ENCODE data around the gene NDUFS8. TPM values are rescaled to one million over a fixed set of nuclear protein-coding genes. Genes with fewer than 3 reads are reported as not detected.

The NDUFS8 gene
- total and polyA plus RNA-seq, 12 donors: 330 to 774 (median 430) TPM

DNA sequence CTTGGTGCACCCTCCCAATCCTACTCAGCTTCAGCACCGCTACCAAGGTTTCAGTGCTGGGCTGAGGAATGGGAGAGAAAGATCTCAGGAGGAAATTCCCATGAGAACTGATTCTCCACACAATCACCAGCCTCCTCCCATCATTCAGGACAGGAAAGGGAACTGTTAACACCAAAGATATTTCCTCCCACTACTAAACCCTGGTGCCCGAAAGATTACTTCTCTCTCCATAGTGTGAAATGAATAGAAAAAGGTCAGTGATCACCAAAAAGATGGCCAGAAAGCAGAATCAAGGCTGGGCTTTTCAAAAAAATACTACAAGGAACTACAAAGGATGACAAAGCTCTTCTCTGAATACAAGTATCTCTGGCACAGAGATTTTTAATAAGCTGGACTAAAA lies 34.4 kb downstream of the NDUFS8 start:
- 65 to 81% methylated on average over 2 of the region's 2 CpGs for WGBS, 2 donors
- peaks cover 0 to 99% (median 56%) of the 10 kb centered on the region in 9 donors for H3K36me3 ChIP-seq

DNA sequence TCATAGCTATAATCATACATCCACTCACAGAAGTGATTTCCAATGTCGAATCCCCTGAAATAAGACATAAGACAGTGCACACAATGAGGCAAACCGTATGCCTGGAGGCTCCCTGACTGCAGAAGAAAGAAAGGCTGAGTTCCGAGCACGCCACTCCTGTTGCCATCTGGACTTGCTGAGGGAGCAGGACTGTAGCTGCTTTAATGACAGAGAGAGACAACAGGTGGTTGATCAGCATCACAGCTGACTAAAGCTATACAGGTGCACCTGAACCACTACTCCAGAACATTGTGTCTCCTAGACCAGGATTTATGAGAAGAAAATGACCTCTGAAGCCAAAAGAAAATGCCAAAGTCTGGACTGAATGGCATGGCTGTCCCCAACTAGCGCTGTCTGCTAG lies 35.4 kb downstream of the NDUFS8 start:
- Histone ChIP-seq H3K36me3 (peaks cover 0 to 99% (median 62%) of the 10 kb centered on the region in 9 donors), H3K27ac (no peak overlapping the region), H3K9me3 (no peaks in the 10 kb centered on the region), H3K4me3 (no peak overlapping the region), H3K27me3 (no peaks in the 10 kb centered on the region), H3K4me1 (peaks cover 0 to 12% (median 4%) of the 10 kb centered on the region in 9 donors)
- TF ChIP-seq, protein P1, sequence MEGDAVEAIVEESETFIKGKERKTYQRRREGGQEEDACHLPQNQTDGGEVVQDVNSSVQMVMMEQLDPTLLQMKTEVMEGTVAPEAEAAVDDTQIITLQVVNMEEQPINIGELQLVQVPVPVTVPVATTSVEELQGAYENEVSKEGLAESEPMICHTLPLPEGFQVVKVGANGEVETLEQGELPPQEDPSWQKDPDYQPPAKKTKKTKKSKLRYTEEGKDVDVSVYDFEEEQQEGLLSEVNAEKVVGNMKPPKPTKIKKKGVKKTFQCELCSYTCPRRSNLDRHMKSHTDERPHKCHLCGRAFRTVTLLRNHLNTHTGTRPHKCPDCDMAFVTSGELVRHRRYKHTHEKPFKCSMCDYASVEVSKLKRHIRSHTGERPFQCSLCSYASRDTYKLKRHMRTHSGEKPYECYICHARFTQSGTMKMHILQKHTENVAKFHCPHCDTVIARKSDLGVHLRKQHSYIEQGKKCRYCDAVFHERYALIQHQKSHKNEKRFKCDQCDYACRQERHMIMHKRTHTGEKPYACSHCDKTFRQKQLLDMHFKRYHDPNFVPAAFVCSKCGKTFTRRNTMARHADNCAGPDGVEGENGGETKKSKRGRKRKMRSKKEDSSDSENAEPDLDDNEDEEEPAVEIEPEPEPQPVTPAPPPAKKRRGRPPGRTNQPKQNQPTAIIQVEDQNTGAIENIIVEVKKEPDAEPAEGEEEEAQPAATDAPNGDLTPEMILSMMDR (IDR thresholded peaks at IDR 0.05): no peak
- DNase-seq (no peak), ATAC-seq (no peak)
- WGBS, 2 donors: 91 to 96% methylated on average over 5 of the region's 5 CpGs
- intact Hi-C loops (cut with DNase I): loop anchor here in 1 of 10 donors (10.0 kb wide), 1 partner anchor 139 kb away; no protein-coding TSS in a partner anchor

More for the DNA sequence above, 34.4 kb downstream of the NDUFS8 start:
- Histone ChIP-seq H3K4me3 (no peak overlapping the region), H3K4me1 (peaks cover 0 to 12% (median 4%) of the 10 kb centered on the region in 9 donors), H3K27me3 (no peaks in the 10 kb centered on the region), H3K27ac (peak overlapping the region in 1 of 10 donors; percentile 30), H3K9me3 (no peaks in the 10 kb centered on the region)
- TF ChIP-seq, protein P1 (IDR thresholded peaks at IDR 0.05): no peak
- intact Hi-C loops (cut with DNase I): loop anchor here in 1 of 10 donors (10.0 kb wide), 1 partner anchor 140 kb away; no protein-coding TSS in a partner anchor
- no peak for DNase-seq
- peak in 1 of 8 donors; percentile 33 for ATAC-seq

DNA sequence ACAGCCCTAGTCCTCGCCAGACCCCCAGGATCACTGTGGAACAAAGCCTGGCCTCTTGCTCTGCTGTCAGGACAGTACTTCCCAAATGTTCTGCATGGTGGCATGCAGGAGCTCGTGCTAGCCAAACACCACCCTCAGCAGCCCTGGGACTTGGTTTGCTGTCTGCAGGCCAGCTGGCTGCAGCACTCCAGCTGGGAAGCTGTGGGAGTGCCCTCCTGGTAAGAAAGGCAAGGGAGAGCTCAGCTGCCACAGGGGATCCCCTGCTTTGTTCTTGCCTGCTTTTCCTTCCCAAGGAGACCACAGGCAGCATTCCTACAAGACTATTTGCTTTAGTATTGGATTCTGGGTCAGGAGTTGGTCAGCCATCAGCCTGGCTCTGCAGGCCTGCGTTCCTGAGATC lies 36.3 kb downstream of the NDUFS8 start:
- DNase-seq (no peak), ATAC-seq (peak in 7 of 8 donors; percentile 35 to 90 (median 55))
- WGBS, 2 donors: 79 to 84% methylated on average over 3 of the region's 3 CpGs
- Histone ChIP-seq H3K4me1 (peaks cover 0 to 15% (median 4%) of the 10 kb centered on the region in 9 donors), H3K4me3 (no peak overlapping the region), H3K27ac (no peak overlapping the region), H3K9me3 (no peaks in the 10 kb centered on the region), H3K36me3 (peaks cover 0 to 99% (median 64%) of the 10 kb centered on the region in 9 donors), H3K27me3 (no peaks in the 10 kb centered on the region)
- intact Hi-C loops (cut with DNase I): loop anchor here in 1 of 10 donors (10.0 kb wide), 1 partner anchor 138 kb away; no protein-coding TSS in a partner anchor
- TF ChIP-seq, protein P1 (IDR thresholded peaks at IDR 0.05): no peak

DNA sequence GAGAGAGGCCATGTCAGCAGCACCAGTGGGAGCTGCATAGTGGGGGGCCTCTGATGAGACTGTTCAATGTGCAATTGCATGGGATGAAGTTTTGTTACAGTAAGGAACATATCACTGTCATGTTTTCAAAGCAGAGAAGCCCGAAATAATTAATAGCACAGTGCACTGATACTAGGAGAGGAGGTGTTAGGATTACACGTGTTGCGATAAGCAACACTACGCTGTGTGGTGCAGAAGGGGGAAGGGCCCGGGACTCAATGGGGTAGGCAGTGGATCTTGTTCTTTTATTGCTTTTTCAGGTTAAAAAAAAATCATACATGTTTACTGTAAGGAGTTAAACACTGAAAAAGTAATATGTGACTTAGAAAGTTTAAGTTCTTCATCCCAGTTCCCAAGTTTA lies 37.5 kb downstream of the NDUFS8 start:
- TF ChIP-seq, protein P1 (IDR thresholded peaks at IDR 0.05): no peak
- Histone ChIP-seq H3K27ac (no peak overlapping the region), H3K36me3 (peaks cover 0 to 99% (median 65%) of the 10 kb centered on the region in 9 donors), H3K4me3 (no peak overlapping the region), H3K4me1 (peaks cover 0 to 15% (median 4%) of the 10 kb centered on the region in 9 donors), H3K27me3 (no peaks in the 10 kb centered on the region), H3K9me3 (no peaks in the 10 kb centered on the region)
- DNase-seq (no peak), ATAC-seq (no peak)
- WGBS, 2 donors: 86 to 87% methylated on average over 5 of the region's 5 CpGs
- intact Hi-C loops (cut with DNase I): loop anchor here in 1 of 10 donors (10.0 kb wide), 1 partner anchor 137 kb away; no protein-coding TSS in a partner anchor

All from heart right ventricle (tissue), 16 donors.